ENCODE data around the gene DNAJC13.

GRCh38 chr3:132587401-132587800, 170.1 kb downstream of the DNAJC13 start:
- TF ChIP-seq GATA2 (IDR thresholded peaks at IDR 0.05; ENCODE audit: low read depth, low read length) (no peak), GATA3 (IDR thresholded peaks at IDR 0.05; ENCODE audit: low read depth, low read length) (no peak)

Data from SH-SY5Y (cell line).